GM23248 (cell line): ENCODE data around the gene METTL21C.

Experiments
- EZH2 ChIP-seq: fragments of 200-600 bp; sonication (generic); IDR thresholded peaks from 2 replicates; pipeline ENCODE4 v1.6.1; 2018; ENCODE audit warnings: antibody characterized with exemption, mild to moderate bottlenecking; ENCODE audit not compliant: insufficient read depth, poor library complexity, severe bottlenecking
- EZH2phosphoT487 ChIP-seq: fragments of 200-600 bp; sonication (generic); IDR thresholded peaks from 2 replicates; pipeline ENCODE4 v1.6.1; 2018; ENCODE audit warnings: antibody characterized with exemption, moderate library complexity, mild to moderate bottlenecking, low read depth; ENCODE audit not compliant: insufficient read depth

GRCh38 chr13:102697264-102697663 lies 2.4 kb upstream of the METTL21C start:
- no peak for TF ChIP-seq EZH2
- TF ChIP-seq EZH2phosphoT487, result no peak
